Activated effector memory CD4-positive, alpha-beta T cell treated with anti-CD3 and anti-CD28 coated beads, Interleukin-2, amount 50 U/mL, for 16 hours (primary cell): ENCODE data around the gene MOB3A.
"Not testable (repeated sequence)": the region's sequence is repeated elsewhere in the genome, so short reads cannot be mapped to it uniquely, and the experiment has no call there.

Source experiments
- DNase-seq: peaks from one replicate; pipeline ENCODE4 v3.0.0-alpha.2; 2020

Gene MOB3A

DNA sequence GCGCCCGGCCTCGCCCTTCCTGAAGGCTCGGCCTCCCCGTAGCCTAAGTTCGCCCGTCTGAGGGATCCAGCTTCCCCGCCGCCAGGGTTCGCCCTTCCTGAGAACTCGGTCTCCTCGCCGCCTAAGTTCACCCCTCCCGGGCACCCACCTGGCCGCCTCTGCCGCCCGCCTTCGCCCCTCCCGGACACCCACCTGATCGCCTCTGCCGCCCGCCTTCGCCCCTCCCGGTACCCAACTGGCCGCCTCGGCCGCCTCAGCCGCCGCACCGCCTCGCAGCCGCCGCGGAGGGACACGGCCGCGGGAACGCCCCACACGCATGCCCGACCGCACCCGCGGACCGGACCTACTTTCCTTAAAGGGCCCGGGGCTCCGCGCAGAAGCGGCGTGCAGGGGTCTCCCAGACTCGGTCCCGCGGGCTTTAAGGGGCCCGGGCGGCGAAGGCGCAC, at the start of gene MOB3A:
Gene MOB3A (minus strand): TSS at position 293 of the 446 bp plus-strand sequence. CDS start 17,766 bp downstream, outside the sequence.
- DNase-seq = peak; percentile 95

DNA sequence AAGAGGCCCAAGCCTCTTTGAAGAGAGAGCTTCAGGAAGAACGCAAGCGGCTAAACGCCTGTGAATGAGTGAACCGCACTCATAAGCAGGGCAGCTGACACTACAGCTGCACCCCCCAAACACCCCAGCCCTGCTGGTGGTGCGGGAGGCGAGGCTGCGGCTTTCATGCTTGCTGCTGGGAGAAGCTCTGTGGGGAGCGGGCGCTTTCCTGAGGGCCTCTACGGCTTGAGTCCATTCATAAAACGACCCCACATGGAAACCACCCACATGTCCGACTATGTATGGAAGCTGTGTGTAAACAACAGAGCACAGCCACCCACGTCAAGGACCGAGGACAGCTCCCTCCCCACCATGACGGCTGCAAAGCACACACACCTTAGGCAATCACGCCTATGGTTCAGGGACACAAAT, 49.7 kb upstream of the MOB3A start:
- DNase-seq = no peak

DNA sequence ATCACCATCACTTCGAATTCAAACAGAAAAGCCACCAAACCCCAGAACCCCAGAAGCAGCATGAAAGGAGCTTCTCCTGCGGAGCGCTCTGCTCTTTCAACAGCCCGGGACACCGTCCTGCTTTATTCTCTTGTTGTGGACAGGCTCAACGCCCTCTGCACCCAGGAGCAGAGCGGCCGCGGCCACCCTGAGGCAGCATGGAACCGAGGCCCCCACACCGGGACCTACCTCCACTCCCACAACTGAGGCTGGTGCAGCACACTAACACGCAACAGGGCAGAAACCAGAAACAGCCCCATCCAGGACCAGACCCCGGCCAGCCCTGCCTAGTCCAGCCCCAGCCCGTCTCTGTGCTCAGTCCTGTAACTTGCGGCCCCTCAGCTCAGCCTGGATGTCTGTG, 48.1 kb upstream of the MOB3A start:
- no peak for DNase-seq

DNA sequence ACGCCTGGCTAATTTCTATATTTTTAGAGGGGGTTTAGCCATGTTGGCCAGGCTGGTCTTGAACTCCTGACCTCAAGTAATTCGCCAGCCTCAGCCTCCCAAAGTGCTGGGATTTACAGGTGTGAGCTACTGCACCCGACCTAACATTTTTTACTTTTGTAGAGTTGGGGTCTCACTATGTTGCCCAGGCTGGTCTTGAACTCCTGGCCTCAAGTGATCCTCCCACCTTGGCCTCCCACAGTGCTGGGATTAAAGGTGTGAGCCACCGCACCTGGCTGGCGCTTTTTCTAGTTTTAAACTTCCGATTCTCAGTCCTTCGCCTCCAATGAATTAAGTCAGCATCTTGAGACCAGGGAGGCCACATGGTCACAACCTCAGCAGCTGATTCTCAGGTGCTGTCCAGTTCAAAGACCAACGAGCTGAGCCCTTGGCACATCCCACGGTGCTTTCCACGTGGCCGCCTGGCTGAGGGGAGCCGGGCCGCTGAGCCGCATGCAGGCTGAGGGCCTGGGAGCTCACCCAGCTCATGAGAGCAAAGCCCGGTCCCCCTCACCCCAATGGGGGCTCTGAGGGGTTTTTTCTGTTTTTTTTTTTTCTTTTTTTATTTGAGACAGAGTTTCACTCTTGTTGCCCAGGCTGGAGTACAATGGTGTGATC, 46.2 kb upstream of the MOB3A start:
- no peak for DNase-seq

DNA sequence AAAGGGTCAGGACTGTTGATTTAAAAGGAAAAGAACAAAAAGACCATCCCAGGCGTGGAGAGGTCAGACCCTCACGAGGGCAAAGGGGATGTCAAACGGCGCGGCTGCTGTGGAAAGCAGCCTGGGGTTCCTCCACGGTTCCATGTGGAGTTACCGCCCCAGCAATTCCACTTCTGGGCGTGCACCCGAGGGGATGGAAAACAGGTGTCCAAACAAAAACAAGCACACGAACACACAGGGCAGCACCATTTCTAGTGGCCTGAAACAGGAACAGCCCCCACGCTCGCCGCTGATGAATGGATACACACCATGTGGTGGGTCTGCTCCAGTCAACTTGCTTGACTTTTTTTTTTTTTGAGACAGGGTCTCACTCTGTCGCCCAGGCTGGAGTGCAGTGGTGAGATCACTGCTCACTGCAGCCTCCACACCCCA, 44.0 kb upstream of the MOB3A start:
- DNase-seq = no peak

DNA sequence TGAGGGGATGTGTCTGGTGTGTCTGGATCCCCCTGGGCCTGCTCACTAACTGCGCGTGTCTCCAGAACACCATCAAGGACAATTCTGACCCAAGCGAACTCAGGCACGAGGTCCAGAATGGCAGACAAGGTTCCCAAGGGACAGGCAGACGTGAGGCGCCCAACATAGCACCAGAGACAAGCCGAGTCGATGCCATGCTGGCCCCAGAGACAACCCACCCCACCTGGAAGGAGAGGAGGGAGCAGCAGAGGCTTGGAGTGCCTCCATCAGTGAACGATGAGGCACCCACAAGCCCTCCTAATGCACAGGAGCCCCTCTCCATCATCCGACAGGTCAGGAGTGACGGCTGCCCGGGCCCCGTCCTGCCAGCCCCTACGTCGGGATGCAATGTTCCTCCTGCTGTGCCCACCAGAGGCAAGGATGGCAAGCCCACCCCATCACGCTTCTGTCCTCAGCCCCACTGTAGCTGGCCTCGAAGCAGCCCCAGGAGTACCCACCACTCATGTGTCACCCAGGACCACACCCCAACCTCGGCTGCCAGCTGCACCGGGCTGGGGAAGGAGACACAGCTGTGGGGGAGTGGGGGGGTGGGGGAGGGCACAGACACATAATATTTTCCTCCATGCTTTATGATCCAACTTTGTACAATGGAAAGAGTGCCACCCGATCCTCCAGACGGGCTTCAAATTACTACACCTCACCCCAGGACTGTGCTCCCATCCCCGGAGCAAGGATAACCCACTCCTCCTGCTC, 43.4 kb upstream of the MOB3A start:
- no peak for DNase-seq

DNA sequence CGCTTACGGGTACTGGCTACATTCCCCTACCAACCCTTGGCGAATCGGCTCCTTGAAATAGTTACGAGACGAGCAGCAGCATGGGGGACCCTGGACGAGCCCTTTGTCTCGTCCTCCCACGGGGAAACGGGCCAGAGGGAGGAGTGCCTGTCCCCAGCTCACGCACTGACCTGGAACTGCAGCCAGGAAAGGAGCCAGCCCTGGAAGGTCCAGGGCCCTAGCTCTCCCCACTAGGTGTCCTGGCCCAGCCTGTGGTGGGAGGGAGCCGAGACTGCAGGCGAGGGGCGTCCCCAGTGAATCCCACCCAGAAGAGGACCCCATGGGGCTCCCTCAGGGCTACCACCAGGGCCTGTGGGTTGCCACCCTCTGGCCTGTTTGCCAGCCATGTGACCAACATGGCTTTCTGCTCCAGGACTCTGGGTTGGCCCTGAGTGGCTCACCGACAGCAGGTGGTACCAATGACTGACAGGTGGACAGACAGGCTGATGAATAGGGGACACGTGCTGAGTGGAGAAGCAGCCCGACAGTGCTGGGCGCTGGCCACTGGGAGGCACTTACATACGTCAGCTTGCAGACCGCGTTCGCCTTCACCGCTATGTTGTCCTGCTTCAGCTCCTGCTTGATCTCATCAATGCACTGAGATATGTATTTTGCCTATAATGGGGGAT, 42.1 kb upstream of the MOB3A start:
- DNase-seq = no peak

DNA sequence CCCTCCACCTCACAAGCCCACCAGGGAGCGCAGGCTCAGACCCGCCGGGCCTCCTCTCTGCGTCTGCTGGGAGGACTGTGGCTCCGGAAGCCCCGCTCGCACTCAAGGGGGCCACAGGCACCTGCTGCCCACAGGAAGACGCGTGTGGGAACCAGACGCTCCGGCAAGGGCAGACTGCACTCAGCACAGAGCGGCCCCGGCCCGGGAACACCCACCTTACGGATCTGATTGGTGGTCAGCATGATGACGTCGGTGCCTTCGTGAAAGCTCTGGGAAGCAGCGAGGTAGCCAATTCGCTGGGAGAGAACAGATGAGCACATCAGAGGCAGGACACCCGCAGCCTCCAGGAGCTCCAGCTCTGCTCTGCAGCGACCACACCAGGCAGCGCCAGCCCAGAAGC, 40.7 kb upstream of the MOB3A start:
- DNase-seq = no peak

DNA sequence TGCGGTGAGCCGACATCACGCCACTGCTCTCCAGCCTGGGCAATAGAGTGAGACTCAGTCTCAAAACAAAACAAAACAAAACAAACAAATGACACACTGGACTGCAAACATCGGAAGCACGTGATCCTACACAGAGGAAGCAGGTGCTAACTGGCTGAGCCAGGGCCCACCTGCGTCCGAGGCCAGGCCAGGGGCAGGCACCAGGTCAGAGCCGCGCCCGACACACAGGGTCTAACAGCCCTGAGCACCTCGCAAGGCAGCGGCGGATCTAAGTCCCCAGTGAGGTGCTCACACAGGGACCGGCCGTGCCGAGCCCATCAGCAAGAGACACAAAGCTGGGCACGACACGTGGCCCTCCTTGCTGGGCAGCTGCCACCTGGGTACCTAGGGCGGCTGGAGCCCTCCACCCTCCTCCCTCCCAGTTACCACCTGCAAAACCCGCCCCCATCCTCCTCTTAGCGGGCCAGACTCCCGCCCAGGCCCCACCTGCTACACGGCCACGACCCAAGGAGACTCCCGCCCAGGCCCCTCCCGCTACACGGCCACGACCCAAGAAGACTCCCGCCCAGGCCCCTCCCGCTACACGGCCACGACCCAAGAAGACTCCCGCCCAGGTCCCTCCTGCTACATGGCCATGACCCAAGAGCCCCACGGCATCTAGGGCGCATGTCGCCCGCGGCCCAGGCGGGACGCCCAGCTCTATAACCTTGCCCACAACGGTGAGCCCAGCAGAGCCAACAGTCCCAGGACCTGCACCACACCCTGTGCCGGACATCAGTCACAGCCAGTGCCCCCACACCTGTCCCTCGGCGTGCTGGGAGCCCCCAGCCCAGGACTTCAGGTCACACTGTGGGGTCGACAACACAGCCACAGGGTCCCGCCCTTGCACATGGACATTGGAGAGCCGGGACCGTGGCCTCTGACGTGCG, 39.6 kb upstream of the MOB3A start:
- no peak for DNase-seq

DNA sequence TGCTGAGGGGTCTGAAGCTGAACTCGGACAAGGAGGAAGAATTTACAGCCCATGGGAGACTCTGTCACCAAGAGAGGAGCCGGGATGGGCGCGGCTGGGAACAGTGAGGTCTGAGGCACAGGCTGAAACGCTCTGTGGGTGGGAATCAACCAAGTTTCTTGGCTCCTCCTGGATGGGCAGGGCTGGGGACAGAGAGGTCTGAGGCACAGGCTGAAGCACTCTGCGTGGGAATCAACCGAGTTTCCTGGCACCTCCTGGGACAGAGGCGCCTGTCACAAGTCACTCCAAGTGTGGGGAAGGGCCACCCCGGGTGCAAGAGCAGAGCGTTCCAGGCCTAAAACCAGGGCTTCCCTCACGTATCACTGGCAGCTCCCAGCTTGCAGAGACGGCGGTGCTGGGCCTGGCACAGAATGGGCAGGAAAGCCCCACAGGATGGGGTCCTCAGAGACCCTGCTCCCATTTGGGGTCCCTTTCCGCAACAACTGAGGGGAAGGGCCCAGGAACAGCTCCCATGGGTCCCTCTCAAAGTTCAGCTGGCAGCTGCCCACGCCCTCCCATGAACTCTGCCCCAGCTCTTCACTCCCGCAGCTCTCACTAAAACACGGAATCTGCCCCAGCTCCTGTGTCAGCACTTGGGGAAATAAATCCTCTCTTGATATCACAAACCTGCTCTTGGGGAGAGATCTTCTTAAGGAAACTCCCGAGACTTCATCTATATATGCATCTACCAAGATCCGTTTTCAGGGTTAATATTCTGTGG, 36.8 kb upstream of the MOB3A start:
- no peak for DNase-seq

DNA sequence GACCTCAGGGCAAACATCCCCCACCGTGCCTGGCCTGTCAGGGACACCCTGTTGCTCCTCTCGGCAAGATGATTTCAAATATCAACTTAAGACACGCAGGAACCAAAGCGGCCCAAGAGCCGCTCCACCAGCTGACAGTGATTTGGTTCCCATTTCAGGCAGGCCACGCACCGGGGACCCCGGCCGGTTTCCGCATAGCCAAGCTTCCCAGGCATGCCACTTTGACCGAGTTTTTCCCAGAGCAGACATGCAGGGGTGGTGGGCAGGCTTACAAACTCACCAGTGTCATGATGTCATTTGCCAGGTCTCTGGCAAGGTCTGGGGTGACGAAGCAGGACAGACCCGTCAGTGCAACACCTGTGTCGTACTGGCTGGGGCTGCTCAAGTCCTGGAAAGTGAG, 36.1 kb upstream of the MOB3A start:
- no peak for DNase-seq

DNA sequence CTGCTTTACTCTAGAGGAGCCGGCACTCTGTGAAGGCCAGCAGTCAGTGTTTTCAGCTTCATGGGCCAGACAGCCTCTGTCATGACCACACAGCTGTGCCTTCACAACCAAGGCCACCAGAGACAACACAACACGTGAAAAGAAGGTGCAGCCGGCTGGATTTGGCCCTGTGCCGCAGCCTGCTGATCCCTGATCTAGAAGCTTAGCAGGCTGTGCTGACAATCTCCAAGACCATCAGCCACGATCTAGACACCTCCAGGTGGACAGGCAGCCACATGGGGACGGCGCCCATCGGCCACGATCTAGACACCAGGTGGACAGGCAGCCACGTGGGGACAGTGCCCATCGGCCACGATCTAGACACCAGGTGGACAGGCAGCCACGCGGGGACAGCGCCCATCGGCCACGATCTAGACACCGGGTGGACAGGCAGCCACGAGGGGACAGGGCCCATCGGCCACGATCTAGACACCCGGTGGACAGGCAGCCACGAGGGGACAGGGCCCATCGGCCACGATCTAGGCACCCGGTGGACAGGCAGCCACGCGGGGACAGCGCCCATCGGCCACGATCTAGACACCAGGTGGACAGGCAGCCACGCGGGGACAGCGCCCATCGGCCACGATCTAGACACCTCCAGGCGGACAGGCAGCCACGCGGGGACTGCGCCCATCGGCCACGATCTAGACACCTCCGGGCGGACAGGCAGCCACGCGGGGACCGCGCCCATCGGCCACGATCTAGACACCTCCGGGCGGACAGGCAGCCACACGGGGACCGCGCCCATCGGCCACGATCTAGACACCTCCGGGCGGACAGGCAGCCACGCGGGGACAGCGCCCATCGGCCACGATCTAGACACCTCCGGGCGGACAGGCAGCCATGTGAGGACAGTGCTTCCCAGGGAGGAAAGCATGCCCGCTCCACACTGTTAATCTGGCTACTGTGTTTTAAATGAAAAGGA, 35.2 kb upstream of the MOB3A start:
- not testable (repeated sequence) for DNase-seq

DNA sequence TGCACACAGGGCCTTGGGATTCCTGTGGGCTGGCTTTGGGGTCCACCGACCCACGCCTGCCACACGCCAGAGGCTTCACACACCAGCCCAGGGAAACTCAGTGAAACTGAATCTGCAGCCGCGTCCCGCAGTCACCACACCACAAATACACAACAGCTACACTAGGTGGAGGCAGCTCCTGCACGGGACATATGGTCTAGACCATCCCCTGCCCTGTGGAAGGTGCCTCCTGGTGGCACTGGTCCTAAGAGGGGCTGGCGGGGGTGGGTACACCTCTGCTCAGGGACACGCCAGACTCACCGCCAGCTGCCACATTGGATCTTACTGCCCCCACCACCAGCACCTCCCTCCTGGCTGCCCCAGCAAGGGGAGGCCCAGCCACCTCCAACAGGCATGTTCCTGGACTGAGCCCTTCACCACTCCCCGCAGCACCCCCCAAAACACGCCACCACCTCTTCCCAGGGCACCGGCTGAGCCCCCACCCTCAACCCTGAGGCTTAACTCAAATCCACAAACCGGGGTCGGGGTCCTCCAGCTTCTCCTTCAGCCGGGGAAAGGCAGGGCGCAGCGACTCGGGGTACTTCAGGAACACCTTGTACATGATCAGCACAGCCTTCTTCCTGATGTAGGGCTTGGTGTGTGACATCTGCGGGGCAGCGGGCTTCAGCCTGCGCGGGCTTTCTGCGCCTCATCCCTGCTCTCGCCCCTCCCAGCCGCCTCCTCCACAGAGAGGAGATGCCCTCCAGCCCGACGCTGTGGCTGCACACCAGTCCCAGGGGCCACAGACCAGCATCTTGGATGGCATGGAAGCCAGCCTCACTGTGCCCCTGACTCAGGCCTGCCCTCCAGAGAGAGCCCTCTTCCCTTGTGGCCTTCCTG, 34.0 kb upstream of the MOB3A start:
- no peak for DNase-seq

DNA sequence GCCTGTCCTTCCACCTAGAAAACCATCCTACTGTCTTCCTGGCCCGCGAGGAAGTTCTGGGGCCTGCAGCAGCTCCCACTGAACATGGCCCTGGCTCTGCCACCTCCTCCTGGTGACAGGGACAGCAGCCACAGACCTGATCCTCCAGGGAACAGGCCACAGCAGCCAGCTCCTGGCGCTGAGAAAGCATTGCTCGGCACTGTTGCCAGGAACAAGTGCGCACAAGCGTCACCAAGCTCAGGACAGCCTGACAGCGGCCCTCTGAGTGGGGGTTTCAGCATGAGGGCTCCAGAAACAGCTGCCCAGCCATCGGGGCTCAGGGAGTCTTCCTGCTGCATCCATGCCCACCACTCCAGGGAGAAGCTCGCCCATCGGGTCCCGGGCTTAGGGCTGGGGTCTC, 33.4 kb upstream of the MOB3A start:
- no peak for DNase-seq

DNA sequence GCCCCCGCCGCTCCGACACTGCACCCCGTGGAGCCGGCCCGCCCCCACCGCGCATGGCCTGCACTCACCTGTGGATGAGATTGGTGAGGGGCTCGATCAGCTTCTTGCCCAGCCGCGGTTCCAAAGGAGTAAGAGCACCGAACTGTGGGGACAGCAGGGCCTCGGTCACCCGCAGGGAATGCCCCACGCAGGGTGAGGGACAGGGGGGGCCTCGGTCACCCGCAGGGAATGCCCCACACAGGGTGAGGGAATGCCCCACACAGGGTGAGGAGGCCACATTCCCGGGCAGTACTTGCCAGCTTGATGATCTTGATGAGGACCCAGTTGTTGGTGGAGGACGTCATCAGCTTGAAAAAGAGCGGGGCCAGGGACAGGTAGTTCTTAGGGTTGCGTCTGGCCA, 32.9 kb upstream of the MOB3A start:
- no peak for DNase-seq

DNA sequence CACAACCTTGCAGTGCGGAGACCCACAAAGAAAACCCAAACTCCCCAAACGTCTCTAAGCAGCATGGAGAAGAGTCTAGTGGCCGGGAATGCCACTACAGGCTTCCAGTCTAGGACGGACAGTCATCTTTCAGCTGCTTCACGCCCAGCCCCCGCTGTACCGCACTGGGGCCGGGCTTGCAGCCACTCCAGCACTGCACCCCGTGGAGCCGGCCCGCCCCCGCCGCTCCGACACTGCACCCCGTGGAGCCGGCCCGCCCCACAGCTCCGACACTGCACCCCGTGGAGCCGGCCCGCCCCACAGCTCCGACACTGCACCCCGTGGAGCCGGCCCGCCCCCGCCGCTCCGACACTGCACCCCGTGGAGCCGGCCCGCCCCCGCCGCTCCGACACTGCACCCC, 32.1 kb upstream of the MOB3A start:
- DNase-seq = not testable (repeated sequence)

DNA sequence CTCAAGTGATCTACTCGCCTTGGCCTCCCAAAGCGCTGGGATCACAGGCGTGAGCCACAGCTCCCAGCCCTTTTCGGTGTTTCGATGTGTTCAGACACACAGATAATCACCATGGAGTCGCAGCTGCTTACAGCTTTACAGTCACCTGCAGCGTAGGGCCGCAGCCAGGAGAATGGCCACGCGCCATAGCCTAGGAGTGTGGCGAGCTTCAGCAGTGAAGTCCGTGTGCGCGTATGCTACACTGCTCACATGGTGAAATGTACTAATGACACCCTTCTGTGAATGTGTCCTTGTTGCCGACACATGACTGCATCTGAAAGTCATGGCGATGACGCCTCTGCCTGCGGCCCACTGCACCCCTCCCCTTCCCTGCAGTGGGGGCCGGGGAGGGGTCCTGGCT, 31.6 kb upstream of the MOB3A start:
- DNase-seq = no peak

DNA sequence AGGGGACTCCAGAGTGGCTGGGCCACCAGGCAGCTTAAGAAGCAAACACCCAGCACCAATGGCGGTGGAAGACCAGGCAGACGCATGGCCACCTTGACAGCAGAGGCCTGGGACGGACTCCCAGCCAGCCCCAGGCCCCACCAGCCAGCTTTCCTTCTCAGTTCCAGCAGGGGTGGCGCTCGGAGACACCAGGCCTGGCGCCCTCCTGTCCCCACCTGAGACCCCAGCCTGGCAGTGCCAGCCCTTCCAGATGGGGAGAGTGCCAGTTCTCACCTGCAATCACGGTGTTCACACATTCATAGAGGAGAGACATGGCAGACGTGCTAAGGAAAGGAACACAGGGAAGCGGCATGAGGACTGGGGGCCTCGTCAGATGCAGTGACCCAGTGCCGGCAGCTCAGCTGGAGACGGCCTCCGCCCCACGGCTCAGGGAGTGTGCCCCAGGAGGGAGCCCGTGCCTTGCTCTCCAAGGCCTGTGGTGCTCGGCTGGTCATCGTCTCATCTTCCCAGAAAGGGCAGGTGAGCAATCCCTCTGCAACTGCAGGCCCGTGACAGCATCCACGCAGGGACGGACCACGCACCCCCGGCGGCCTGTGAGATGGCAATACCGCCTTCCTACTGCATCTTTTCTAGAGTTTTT, 30.9 kb upstream of the MOB3A start:
- no peak for DNase-seq

DNA sequence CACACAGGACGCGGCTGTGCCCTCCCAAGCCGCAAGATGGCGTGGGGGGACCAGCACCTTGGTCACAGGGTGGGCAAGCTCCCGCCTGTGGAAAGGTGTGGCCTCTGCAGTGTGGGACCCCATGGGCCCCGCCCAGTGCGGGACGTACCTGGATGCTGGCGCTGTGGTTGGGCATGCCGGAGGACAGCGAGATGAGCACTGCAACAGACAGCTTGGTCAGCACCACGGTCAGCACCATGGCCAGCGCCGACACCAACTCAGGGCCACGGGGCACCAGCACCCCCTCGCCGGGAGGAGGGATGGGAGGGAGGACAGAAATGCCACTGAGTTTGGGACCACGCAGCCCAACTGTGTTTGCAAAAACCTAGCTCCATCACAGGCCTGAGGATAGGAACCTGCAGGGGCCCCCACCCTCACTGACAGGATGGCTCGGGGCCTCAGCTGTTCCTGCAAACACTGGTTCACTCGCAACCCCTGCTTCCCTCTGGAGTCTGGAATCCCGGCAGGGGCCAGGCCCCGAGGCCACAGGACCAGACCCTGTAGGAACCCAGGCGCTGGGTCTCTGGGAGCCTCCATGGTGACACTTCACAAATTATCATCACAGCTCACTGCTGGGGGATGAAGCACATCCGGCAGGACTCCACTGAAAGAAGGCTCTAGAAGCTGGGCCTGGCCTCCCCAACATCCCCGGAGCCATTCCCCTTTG, 27.7 kb upstream of the MOB3A start:
- DNase-seq = no peak
